DND-41 (cell line): ENCODE results near the gene KIAA1958.

Source experiments
- EZH2 ChIP-seq: IDR thresholded peaks from 3 replicates; pipeline ENCODE4 v1.6.1; 2012; ENCODE audit warnings: borderline replicate concordance, low read depth, mild to moderate bottlenecking, moderate library complexity, low read length, inconsistent platforms; ENCODE audit not compliant: severe bottlenecking
- TF ChIP-seq, protein P1 (sequence below): IDR thresholded peaks from 2 replicates; pipeline ENCODE4 v1.5.1; 2012; ENCODE audit warnings: borderline replicate concordance, low read length, moderate library complexity, mild to moderate bottlenecking; ENCODE audit not compliant: poor library complexity, severe bottlenecking; ENCODE audit errors: extremely low read depth

DNA sequence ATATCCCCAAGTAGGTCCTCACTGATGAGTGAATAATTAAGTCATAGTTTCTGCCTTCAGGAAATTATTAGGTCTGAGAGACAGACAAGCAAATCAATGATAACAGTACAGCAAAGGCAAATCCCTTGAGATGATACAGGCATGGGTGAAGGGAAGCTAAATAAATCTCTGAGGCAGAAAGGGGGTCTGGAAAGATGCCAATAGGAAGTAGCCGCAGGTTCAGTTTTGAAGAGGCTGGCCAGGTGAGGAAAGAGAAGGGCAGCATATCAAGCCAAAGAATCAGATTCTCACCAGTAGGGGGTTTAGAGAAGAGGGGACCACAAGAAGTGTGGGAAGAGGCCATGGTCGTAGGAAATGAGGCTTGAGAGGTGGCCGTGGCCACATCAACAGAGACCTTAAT lies 85.8 kb downstream of the KIAA1958 start:
- TF ChIP-seq, protein P1, sequence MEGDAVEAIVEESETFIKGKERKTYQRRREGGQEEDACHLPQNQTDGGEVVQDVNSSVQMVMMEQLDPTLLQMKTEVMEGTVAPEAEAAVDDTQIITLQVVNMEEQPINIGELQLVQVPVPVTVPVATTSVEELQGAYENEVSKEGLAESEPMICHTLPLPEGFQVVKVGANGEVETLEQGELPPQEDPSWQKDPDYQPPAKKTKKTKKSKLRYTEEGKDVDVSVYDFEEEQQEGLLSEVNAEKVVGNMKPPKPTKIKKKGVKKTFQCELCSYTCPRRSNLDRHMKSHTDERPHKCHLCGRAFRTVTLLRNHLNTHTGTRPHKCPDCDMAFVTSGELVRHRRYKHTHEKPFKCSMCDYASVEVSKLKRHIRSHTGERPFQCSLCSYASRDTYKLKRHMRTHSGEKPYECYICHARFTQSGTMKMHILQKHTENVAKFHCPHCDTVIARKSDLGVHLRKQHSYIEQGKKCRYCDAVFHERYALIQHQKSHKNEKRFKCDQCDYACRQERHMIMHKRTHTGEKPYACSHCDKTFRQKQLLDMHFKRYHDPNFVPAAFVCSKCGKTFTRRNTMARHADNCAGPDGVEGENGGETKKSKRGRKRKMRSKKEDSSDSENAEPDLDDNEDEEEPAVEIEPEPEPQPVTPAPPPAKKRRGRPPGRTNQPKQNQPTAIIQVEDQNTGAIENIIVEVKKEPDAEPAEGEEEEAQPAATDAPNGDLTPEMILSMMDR, result no peak
- no peak for TF ChIP-seq EZH2
